ENCODE measurements around the gene POLR3A.

POLR3A gene

GRCh38 chr10:78033637-78034470 lies 4.5 kb upstream of the POLR3A start, which contains the start of gene RPS24:
Gene RPS24 (plus strand): TSS chr10:78033863. CDS start chr10:78033902, 39 bp downstream.
- in situ Hi-C loops (cut with HindIII; ENCODE audit: low pct_ligation_motif_present, low pct_unique_long_range_greater_than_20kb, low sequenced_read_pairs) = loop anchor here (25.0 kb wide), 1 partner anchor 103 kb away; no protein-coding TSS in a partner anchor
- DNase-seq = peak; percentile 98

GRCh38 chr10:78033387-78033636 lies 4.0 kb upstream of the POLR3A start:
- no peak for DNase-seq
- in situ Hi-C loops (cut with HindIII; ENCODE audit: low pct_ligation_motif_present, low pct_unique_long_range_greater_than_20kb, low sequenced_read_pairs) = loop anchor here (25.0 kb wide), 1 partner anchor 104 kb away; no protein-coding TSS in a partner anchor

- peak; percentile 59 for DNase-seq
- in situ Hi-C loops (cut with HindIII; ENCODE audit: low pct_ligation_motif_present, low pct_unique_long_range_greater_than_20kb, low sequenced_read_pairs) = loop anchor here (25.0 kb wide), 1 partner anchor 109 kb away; no protein-coding TSS in a partner anchor
Measured at GRCh38 chr10:78028438-78029268, 662 bp downstream of the POLR3A start.

DNA sequence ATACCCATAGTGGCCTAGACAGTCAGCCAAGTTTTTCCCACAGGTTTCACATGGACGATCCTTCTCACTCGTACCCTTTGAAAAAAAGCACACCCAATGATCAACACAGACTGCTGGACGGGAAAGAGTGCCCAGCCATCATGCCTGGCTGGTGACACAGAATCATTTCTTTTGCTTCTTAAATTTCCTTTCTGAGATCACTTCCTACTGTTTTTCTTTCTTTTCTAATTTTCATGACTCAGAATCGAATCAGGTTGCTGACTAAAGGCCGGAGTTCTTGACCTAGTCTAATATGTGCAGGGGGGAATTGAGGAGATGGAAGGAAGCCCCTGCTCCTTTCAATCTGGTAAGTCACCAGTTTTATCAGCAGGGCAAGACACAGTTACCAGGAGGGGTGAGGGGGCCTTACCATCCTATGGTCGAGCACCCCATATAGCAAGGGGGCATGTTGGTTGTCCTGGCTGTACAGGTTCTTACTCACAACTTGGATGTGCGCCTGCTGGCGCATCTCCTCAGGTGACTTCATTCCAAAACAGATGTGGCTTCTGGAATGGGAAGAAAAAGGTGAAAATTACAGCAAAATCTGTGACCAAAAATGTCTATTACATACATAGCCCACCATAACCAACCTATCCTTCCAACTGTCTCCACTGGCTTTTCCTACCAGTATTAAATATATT lies 3.5 kb downstream of the POLR3A start:
- in situ Hi-C loops (cut with HindIII; ENCODE audit: low pct_ligation_motif_present, low pct_unique_long_range_greater_than_20kb, low sequenced_read_pairs) = loop anchor here (25.0 kb wide), 1 partner anchor 111 kb away; no protein-coding TSS in a partner anchor
- peak; percentile 29 for DNase-seq

- in situ Hi-C loops (cut with HindIII; ENCODE audit: low pct_ligation_motif_present, low pct_unique_long_range_greater_than_20kb, low sequenced_read_pairs) = no loop called here
- DNase-seq = no peak
Measured at GRCh38 chr10:78023741-78024140, 5.6 kb downstream of the POLR3A start.

- in situ Hi-C loops (cut with HindIII; ENCODE audit: low pct_ligation_motif_present, low pct_unique_long_range_greater_than_20kb, low sequenced_read_pairs) = no loop called here
- no peak for DNase-seq
Measured at GRCh38 chr10:78021201-78021600, 8.1 kb downstream of the POLR3A start.

DNA sequence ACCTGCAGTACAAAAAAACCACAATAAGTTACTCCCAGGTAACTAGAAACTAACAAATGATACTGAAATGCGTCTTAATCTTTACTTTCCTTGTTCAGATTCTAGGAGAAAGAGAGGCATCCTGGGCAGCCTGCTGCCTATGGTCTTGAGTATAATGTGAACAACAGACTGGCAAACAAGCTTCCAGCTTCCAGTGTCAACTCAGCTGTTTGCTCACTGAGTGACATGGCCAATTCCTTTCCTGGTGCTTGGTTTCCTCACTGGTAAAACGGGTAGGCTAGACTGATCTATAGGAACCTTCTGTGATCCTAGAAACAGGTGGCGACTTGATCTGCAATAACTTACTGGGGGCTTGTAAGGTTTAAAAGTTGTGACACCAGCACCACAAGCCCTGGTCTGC lies 10.1 kb downstream of the POLR3A start:
- in situ Hi-C loops (cut with HindIII; ENCODE audit: low pct_ligation_motif_present, low pct_unique_long_range_greater_than_20kb, low sequenced_read_pairs) = no loop called here
- DNase-seq = no peak

DNA sequence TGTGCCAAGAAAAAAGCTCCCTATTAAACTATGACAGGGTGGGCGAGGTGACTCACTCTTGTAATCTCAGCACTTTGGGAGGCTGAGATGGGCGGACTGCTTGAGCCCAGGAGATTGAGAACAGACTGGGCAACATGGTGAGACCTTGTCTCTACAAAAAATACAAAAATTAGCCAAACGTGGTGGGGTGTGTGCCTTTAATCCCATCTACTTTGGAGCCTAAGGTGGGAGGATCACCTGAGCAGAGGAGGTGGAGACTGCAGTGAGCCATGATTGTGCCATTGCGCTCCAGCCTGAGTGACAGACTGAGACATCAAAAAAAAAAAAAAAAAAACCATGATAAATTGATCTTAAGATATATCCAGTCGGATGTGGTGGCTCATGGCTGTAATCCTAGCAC lies 11.5 kb downstream of the POLR3A start:
- DNase-seq = no peak
- in situ Hi-C loops (cut with HindIII; ENCODE audit: low pct_ligation_motif_present, low pct_unique_long_range_greater_than_20kb, low sequenced_read_pairs) = no loop called here

DNA sequence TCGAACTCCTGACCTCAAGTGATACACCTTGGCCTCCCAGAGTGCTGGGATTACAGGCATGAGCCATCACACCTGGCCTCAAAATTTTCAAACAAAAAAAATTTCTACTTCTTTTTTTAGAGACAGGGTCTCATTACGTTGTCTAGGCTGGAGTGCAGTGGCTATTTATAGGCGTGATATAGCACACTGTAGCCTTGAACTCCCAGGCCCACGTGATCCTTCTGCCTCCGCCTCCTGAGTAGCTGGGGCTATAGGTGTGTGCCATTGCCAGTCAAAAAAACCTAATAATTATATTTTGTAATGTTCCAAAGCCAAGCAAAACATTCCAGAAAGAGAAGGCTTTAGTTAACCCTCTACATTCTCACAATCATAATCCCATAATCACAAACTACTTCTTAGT lies 13.8 kb downstream of the POLR3A start:
- in situ Hi-C loops (cut with HindIII; ENCODE audit: low pct_ligation_motif_present, low pct_unique_long_range_greater_than_20kb, low sequenced_read_pairs) = no loop called here
- no peak for DNase-seq

DNA sequence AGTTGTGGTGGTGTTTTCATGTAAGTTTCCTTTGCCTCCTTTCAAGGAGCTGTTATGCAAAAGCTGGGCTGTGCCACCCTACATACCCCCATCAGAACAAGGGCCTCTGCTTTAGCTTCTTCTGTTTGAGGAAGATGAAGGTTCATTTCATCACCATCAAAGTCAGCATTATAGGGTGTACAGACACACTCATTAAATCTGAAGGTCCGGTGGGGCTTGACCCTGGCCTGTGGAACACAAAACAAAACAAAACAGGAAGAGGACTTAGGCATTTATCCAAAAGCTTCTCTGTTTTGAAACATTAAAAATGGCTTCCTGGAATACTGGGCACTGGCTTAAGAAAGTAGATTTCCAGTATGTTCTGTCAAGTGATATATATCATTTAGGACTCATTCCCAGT lies 15.8 kb downstream of the POLR3A start:
- in situ Hi-C loops (cut with HindIII; ENCODE audit: low pct_ligation_motif_present, low pct_unique_long_range_greater_than_20kb, low sequenced_read_pairs) = no loop called here
- DNase-seq = no peak

GRCh38 chr10:78011065-78011464 lies 18.2 kb downstream of the POLR3A start:
- no peak for DNase-seq
- in situ Hi-C loops (cut with HindIII; ENCODE audit: low pct_ligation_motif_present, low pct_unique_long_range_greater_than_20kb, low sequenced_read_pairs) = no loop called here

- in situ Hi-C loops (cut with HindIII; ENCODE audit: low pct_ligation_motif_present, low pct_unique_long_range_greater_than_20kb, low sequenced_read_pairs) = no loop called here
- DNase-seq = no peak
Measured at GRCh38 chr10:78010278-78010677, 19.0 kb downstream of the POLR3A start.

GRCh38 chr10:78009662-78010061 lies 19.7 kb downstream of the POLR3A start:
- in situ Hi-C loops (cut with HindIII; ENCODE audit: low pct_ligation_motif_present, low pct_unique_long_range_greater_than_20kb, low sequenced_read_pairs) = no loop called here
- DNase-seq = no peak

DNA sequence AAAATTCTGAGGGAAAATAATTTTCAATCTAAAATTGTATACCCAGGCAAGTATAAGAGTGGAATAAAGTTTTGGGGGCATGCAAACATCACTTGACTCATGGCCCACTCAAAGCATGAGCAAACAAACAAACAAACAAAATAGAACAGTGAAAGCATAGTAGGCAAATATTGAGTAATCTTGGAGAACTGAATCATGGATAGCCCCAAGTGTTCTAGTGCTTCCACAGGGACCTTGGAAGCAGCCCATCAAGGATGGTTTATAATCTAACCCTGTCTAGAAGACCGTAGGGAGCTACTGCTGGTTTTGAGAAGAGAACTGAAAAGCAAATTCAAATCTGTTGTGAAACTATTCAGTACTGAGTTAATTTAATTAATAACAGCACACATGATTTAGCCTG lies 22.1 kb downstream of the POLR3A start:
- DNase-seq = no peak
- in situ Hi-C loops (cut with HindIII; ENCODE audit: low pct_ligation_motif_present, low pct_unique_long_range_greater_than_20kb, low sequenced_read_pairs) = no loop called here

DNA sequence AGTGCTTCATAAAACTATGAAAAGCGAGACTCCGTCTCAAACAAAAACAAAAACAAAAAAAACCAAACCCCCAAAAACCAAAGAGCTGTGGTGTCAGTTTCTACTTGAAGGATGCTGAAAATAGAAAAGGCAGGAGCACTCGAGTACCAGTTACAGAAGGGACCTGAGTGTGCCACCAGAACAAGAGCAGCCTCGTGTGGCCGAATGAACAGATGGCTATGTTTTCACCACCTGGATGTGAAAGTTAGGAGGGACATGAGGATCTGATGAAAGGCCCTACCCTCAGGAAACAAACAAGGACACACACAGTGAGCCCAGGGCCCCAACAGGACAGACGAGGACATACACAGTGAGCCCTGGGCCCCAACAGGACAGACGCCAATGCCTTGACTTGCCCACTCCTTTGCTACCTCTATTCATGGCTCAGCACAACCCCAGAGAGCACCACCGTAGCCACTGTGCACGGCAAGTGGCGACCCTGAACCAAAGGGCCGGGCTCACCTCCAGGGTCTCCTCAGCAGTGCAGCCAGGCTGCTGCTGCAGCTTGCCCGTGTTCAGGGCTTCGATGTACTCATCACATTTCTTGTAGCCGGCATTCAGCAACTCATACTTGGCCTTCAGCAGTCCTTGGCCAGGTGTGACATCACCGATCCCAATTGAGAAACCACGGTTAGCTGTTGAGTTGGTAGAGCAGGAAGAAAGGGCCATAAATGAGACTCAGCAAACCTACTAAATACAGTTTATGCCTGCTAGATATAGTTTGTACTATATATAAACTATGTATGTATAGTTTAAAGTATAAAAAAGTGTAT lies 24.9 kb downstream of the POLR3A start:
- in situ Hi-C loops (cut with HindIII; ENCODE audit: low pct_ligation_motif_present, low pct_unique_long_range_greater_than_20kb, low sequenced_read_pairs) = no loop called here
- DNase-seq = no peak

- in situ Hi-C loops (cut with HindIII; ENCODE audit: low pct_ligation_motif_present, low pct_unique_long_range_greater_than_20kb, low sequenced_read_pairs) = no loop called here
Measured at GRCh38 chr10:78002541-78003288, 26.6 kb downstream of the POLR3A start.

GRCh38 chr10:78000956-78001472 lies 28.3 kb downstream of the POLR3A start:
- DNase-seq = no peak
- in situ Hi-C loops (cut with HindIII; ENCODE audit: low pct_ligation_motif_present, low pct_unique_long_range_greater_than_20kb, low sequenced_read_pairs) = no loop called here

More at GRCh38 chr10:78002541-78003288, 26.6 kb downstream of the POLR3A start:
- DNase-seq = no peak

Measured in ACHN (cell line).